Measurements from ENCODE around the gene SVOPL. TPM values are rescaled to one million over a fixed set of nuclear protein-coding genes. Genes with fewer than 3 reads are reported as not detected.
A peak's percentile ranks its signal among the peaks of the same experiment; 100 is the strongest.

Gene SVOPL
- 0.06 and 0.09 TPM in 2 replicates for total RNA-seq (ENCODE audit: low replicate concordance)

- peaks cover 7% of the 10 kb centered on the region for H3K4me1 Mint-ChIP-seq
- Histone ChIP-seq H3K9me3 (ENCODE audit: low read depth) (no peaks in the 10 kb centered on the region), H3K4me2 (no peak within 1 kb of the TSS), H3K4me3 (no peak within 1 kb of the TSS), H2AFZ (replicated peaks) (no peak within 1 kb of the TSS), H3F3A (ENCODE audit: low read depth) (no peaks in the 10 kb centered on the region), H3K9ac (no peak within 1 kb of the TSS), H3K27ac (no peak within 1 kb of the TSS), H3K27me3 (no peaks in the 10 kb centered on the region), H4K20me1 (ENCODE audit: low read depth) (no peaks in the 10 kb centered on the region), H3K79me2 (ENCODE audit: low read depth) (no peaks in the 10 kb centered on the region), H3K36me3 (no peaks in the 10 kb centered on the region), H3K4me1 (no peaks in the 10 kb centered on the region)
- TF ChIP-seq EZH2phosphoT487 (IDR thresholded peaks at IDR 0.05) (no peak), CTCF (IDR thresholded peaks at IDR 0.05) (no peak)
- no peak for DNase-seq (ENCODE audit: low spot score)
- H3K9me3 Mint-ChIP-seq, result no peaks in the 10 kb centered on the region
- H3K27ac Mint-ChIP-seq, result no peak within 1 kb of the TSS
- no peak within 1 kb of the TSS for H3K4me3 Mint-ChIP-seq
- no peaks in the 10 kb centered on the region for H3K36me3 Mint-ChIP-seq
- H3K27me3 Mint-ChIP-seq (ENCODE audit: insufficient read depth, low read depth), result peaks cover 8% of the 10 kb centered on the region
Measured at GRCh38 chr7:138700857-138701536, at the start of gene SVOPL. SVOPL (minus strand) TSS chr7:138701362; CDS start chr7:138679045, 22,317 bp downstream.

- Mint-ChIP-seq H3K4me1 (peaks cover 38% of the 10 kb centered on the region), H3K9me3 (peaks cover 4% of the 10 kb centered on the region), H3K36me3 (no peaks in the 10 kb centered on the region), H3K4me3 (peak overlapping the region; percentile 71), H3K27me3 (ENCODE audit: insufficient read depth, low read depth) (peaks cover 15% of the 10 kb centered on the region), H3K27ac (peak overlapping the region; percentile 84)
- Histone ChIP-seq H2AFZ (replicated peaks) (no peak overlapping the region), H3F3A (ENCODE audit: low read depth) (peaks cover 7% of the 10 kb centered on the region), H3K4me2 (no peak overlapping the region), H3K79me2 (ENCODE audit: low read depth) (no peaks in the 10 kb centered on the region), H4K20me1 (ENCODE audit: low read depth) (no peaks in the 10 kb centered on the region), H3K36me3 (no peaks in the 10 kb centered on the region), H3K27ac (no peak overlapping the region), H3K4me3 (no peak overlapping the region), H3K9me3 (ENCODE audit: low read depth) (no peaks in the 10 kb centered on the region), H3K27me3 (no peaks in the 10 kb centered on the region), H3K9ac (no peak overlapping the region), H3K4me1 (peaks cover 18% of the 10 kb centered on the region)
- TF ChIP-seq CTCF (IDR thresholded peaks at IDR 0.05) (no peak), EZH2phosphoT487 (IDR thresholded peaks at IDR 0.05) (no peak), EZH2 (IDR thresholded peaks at IDR 0.05) (no peak)
- no peak for DNase-seq (ENCODE audit: low spot score)
Measured at GRCh38 chr7:138750473-138750872, 49.3 kb upstream of the SVOPL start.

- DNase-seq (ENCODE audit: low spot score), result no peak
- no peaks in the 10 kb centered on the region for H3K9me3 ChIP-seq (ENCODE audit: low read depth)
- Mint-ChIP-seq H3K4me1 (peaks cover 32% of the 10 kb centered on the region), H3K9me3 (peaks cover 4% of the 10 kb centered on the region), H3K4me3 (no peak overlapping the region), H3K36me3 (no peaks in the 10 kb centered on the region), H3K27ac (no peak overlapping the region), H3K27me3 (ENCODE audit: insufficient read depth, low read depth) (peaks cover 16% of the 10 kb centered on the region)
- no peaks in the 10 kb centered on the region for H3K36me3 ChIP-seq
- no peak overlapping the region for H3K27ac ChIP-seq
- H4K20me1 ChIP-seq (ENCODE audit: low read depth), result no peaks in the 10 kb centered on the region
- H2AFZ ChIP-seq (replicated peaks), result peak overlapping the region; percentile 37
- no peaks in the 10 kb centered on the region for H3K79me2 ChIP-seq (ENCODE audit: low read depth)
- peaks cover 7% of the 10 kb centered on the region for H3F3A ChIP-seq (ENCODE audit: low read depth)
- H3K4me1 ChIP-seq, result peaks cover 13% of the 10 kb centered on the region
- no peak overlapping the region for H3K9ac ChIP-seq
- H3K4me3 ChIP-seq, result no peak overlapping the region
- H3K27me3 ChIP-seq, result no peaks in the 10 kb centered on the region
- TF ChIP-seq EZH2 (IDR thresholded peaks at IDR 0.05) (no peak), CTCF (IDR thresholded peaks at IDR 0.05) (no peak), EZH2phosphoT487 (IDR thresholded peaks at IDR 0.05) (no peak)
- H3K4me2 ChIP-seq, result no peak overlapping the region
Measured at GRCh38 chr7:138749960-138750359, 48.8 kb upstream of the SVOPL start.

Measured in neural progenitor cell (in vitro differentiated cells).